Fibroblast of the conjunctiva (primary cell): ENCODE measurements around the gene RAB31.
A peak's percentile ranks its signal among the peaks of the same experiment; 100 is the strongest.
"Not testable (repeated sequence)": the region's sequence is repeated elsewhere in the genome, so short reads cannot be mapped to it uniquely, and the experiment has no call there.

ENCODE experiments used
- DNase-seq: peaks from one replicate; pipeline ENCODE4 v3.0.0-alpha.2; 2010; ENCODE audit warnings: low read depth

RAB31 gene

GRCh38 chr18:9841752-9842151 is 133.7 kb downstream of the RAB31 start:
- DNase-seq, result no peak

GRCh38 chr18:9842448-9842847 is 134.3 kb downstream of the RAB31 start:
- DNase-seq, result no peak

GRCh38 chr18:9845256-9845655 is 137.2 kb downstream of the RAB31 start:
- DNase-seq, result no peak

GRCh38 chr18:9846162-9846925 is 138.2 kb downstream of the RAB31 start:
- no peak for DNase-seq

- DNase-seq, result no peak
Observed at GRCh38 chr18:9848170-9848879, 140.2 kb downstream of the RAB31 start.

- no peak for DNase-seq
Observed at GRCh38 chr18:9849407-9850283, 141.5 kb downstream of the RAB31 start.

GRCh38 chr18:9850309-9850708 is 142.2 kb downstream of the RAB31 start:
- no peak for DNase-seq

- DNase-seq, result no peak
Observed at GRCh38 chr18:9851511-9851910, 143.4 kb downstream of the RAB31 start.

- no peak for DNase-seq
Observed at GRCh38 chr18:9852266-9853081, 144.4 kb downstream of the RAB31 start.

GRCh38 chr18:9854801-9855676 is 146.9 kb downstream of the RAB31 start:
- DNase-seq, result peak; percentile 34

- DNase-seq, result no peak
Observed at GRCh38 chr18:9855681-9856080, 147.6 kb downstream of the RAB31 start.

- DNase-seq, result no peak
Observed at GRCh38 chr18:9856092-9856491, 148.0 kb downstream of the RAB31 start.

- DNase-seq, result not testable (repeated sequence)
Observed at GRCh38 chr18:9857479-9857998, 149.4 kb downstream of the RAB31 start.

GRCh38 chr18:9858642-9859041 is 150.5 kb downstream of the RAB31 start:
- DNase-seq, result no peak

- no peak for DNase-seq
Observed at GRCh38 chr18:9859232-9859631, 151.1 kb downstream of the RAB31 start.

GRCh38 chr18:9860682-9861081 is 152.6 kb downstream of the RAB31 start:
- no peak for DNase-seq

GRCh38 chr18:9861157-9861556 is 153.1 kb downstream of the RAB31 start:
- DNase-seq, result no peak

GRCh38 chr18:9861933-9862332 is 153.8 kb downstream of the RAB31 start:
- DNase-seq, result no peak

- DNase-seq, result no peak
Observed at GRCh38 chr18:9862686-9863085, 154.6 kb downstream of the RAB31 start.

- no peak for DNase-seq
Observed at GRCh38 chr18:9863282-9863681, 155.2 kb downstream of the RAB31 start.
